B cell (primary cell): ENCODE results near the gene ICA1. TPM values are rescaled to one million over a fixed set of nuclear protein-coding genes. Genes with fewer than 3 reads are reported as not detected.

ENCODE experiments used
- ATAC-seq: fragments of 200-7000 bp; cut with Tn5 transposase; one replicate; pipeline ENCODE4 v1.10.0; 2021; ENCODE audit warnings: low read depth, mild to moderate bottlenecking, moderate number of reproducible peaks, moderate library complexity
- CTCF ChIA-PET: fragments of 350-600 bp; sonication (Branson Sonifier 250); formaldehyde crosslinking; loops from one replicate; lab custom pipeline; 2021; ENCODE audit warnings: antibody characterized with exemption, inconsistent platforms; lab: Charles Lee
- POLR2A ChIA-PET: fragments of 350-600 bp; sonication (Branson Sonifier 250); formaldehyde crosslinking; loops from one replicate; lab custom pipeline; 2021; ENCODE audit warnings: antibody characterized with exemption; lab: Charles Lee
- DNase-seq: peaks from one replicate; pipeline ENCODE4 v3.0.0; 2013
- H2AFZ ChIP-seq: 2 replicates; pipeline ENCODE4 v1.6.1; 2012; ENCODE audit warnings: mild to moderate bottlenecking, low read depth, low read length; ENCODE audit not compliant: insufficient read depth, poor library complexity, severe bottlenecking
- H3K27ac ChIP-seq, 2 donors: 1 replicate in 1 of 2; 2 replicates in 1 of 2; pipeline ENCODE4 v1.5.1; 2012 to 2013; ENCODE audit warnings: low read length in 2 of 2, mild to moderate bottlenecking in 2 of 2, moderate library complexity in 1 of 2
- H3K27me3 ChIP-seq, 4 experiments: fragments of 200-600 bp in 1 of 4; sonication (generic) in 1 of 4; replicated peaks in 1 of 4; 1 replicate in 2 of 4; 2 replicates in 2 of 4; pipeline versions ENCODE4 v1.6.1 to v1.7.0; 2013 to 2016; ENCODE audit warnings: low read length in 3 of 4, mild to moderate bottlenecking in 2 of 4, mixed read lengths in 1 of 4, moderate library complexity in 1 of 4; ENCODE audit not compliant: insufficient read depth in 4 of 4, control insufficient read depth in 3 of 4; ENCODE audit errors: control extremely low read depth in 1 of 4
- H3K36me3 ChIP-seq, 2 experiments: replicated peaks in 1 of 2; 1 replicate in 1 of 2; 2 replicates in 1 of 2; pipeline versions ENCODE4 v1.6.1 to v1.7.1; 2013; ENCODE audit warnings: low read length in 1 of 2; ENCODE audit not compliant: insufficient read depth in 2 of 2, control insufficient read depth in 1 of 2; ENCODE audit errors: control extremely low read depth in 1 of 2, extremely low read depth in 1 of 2
- H3K4me1 ChIP-seq, 2 donors: fragments of 200-600 bp in 1 of 2; sonication (generic) in 1 of 2; 1 replicate in 1 of 2; 2 replicates in 1 of 2; pipeline versions ENCODE4 v1.5.1 to v1.6.1; 2013 to 2017; ENCODE audit warnings: low read length in 2 of 2; ENCODE audit not compliant: control insufficient read depth in 2 of 2, insufficient read depth in 2 of 2
- H3K4me2 ChIP-seq: replicated peaks from 2 replicates; pipeline ENCODE3; 2012; ENCODE audit warnings: mild to moderate bottlenecking, low read depth, low read length; ENCODE audit not compliant: poor library complexity, severe bottlenecking
- H3K4me3 ChIP-seq, 5 experiments: fragments of 200-600 bp in 1 of 5; sonication (generic) in 1 of 5; 1 replicate in 3 of 5; 2 replicates in 2 of 5; pipeline versions ENCODE4 v1.5.1 to v1.7.0; 2011 to 2016; ENCODE audit warnings: low read length in 4 of 5, mild to moderate bottlenecking in 4 of 5, low read depth in 2 of 5, control low read depth in 1 of 5, moderate library complexity in 1 of 5; ENCODE audit not compliant: insufficient read depth in 1 of 5; ENCODE audit errors: control extremely low read depth in 1 of 5, extremely low read depth in 1 of 5
- H3K79me2 ChIP-seq: fragments of 200-600 bp; sonication (generic); one replicate; pipeline ENCODE4 v1.6.0; 2016; ENCODE audit warnings: low read length; ENCODE audit not compliant: control insufficient read depth, insufficient read depth
- H3K9ac ChIP-seq: fragments of 200-600 bp; sonication (generic); 2 replicates; pipeline ENCODE4 v1.6.1; 2017; ENCODE audit warnings: mild to moderate bottlenecking, low read length, moderate library complexity
- H3K9me3 ChIP-seq, 3 donors: one replicate each; pipeline versions ENCODE4 v1.6.1 to v1.7.1; 2013; ENCODE audit warnings: low read length in 2 of 3; ENCODE audit not compliant: control insufficient read depth in 2 of 3, insufficient read depth in 1 of 3; ENCODE audit errors: control extremely low read depth in 1 of 3
- H4K20me1 ChIP-seq: 2 replicates; pipeline ENCODE4 v1.6.0; 2012; ENCODE audit warnings: mild to moderate bottlenecking, low read length; ENCODE audit not compliant: insufficient read depth, control insufficient read depth, poor library complexity, severe bottlenecking
- H3K27ac Mint-ChIP-seq: one replicate; pipeline ENCODE4 v1.8.0; 2021; ENCODE audit warnings: mixed read lengths
- H3K27me3 Mint-ChIP-seq: one replicate; pipeline ENCODE4 v1.8.0; 2021; ENCODE audit warnings: mixed read lengths
- H3K4me1 Mint-ChIP-seq: one replicate; pipeline ENCODE4 v1.8.0; 2021; ENCODE audit warnings: mixed read lengths
- H3K4me3 Mint-ChIP-seq: one replicate; pipeline ENCODE4 v1.8.0; 2021; ENCODE audit warnings: mixed read lengths
- H3K9me3 Mint-ChIP-seq: one replicate; pipeline ENCODE4 v1.8.0; 2022; ENCODE audit warnings: mixed read lengths; ENCODE audit not compliant: insufficient read depth
- EZH2 ChIP-seq: IDR thresholded peaks from 2 replicates; pipeline ENCODE4 v1.6.1; 2012; ENCODE audit warnings: borderline replicate concordance, low read depth, mild to moderate bottlenecking, moderate library complexity, low read length; ENCODE audit not compliant: insufficient read depth, poor library complexity, severe bottlenecking
- WGBS: methylation state at CpG from one replicate; pipeline ENCODE4 v1.1.5; 2013; ENCODE audit warnings: missing lambda C conversion rate; ENCODE audit not compliant: insufficient coverage; 5-methylcytosine and 5-hydroxymethylcytosine counted together
- intact Hi-C: fragments of 100-400 bp; cut with micrococcal nuclease; formaldehyde crosslinking; loops from one replicate; pipeline ENCODE4 v1.10.0; 2022
- polyA plus RNA-seq: library from polyadenylated mRNA; depleted of rRNA; stranded (reverse); fragments of >200 nt; gene quantifications from 2 replicates; pipeline ENCODE4 v1.2.3, GENCODE V29; 2012
- total RNA-seq, 2 donors: library from RNA; stranded (reverse); fragments of 120-200 nt in 1 of 2; gene quantifications; 1 replicate in 1 of 2; 2 replicates in 1 of 2; pipeline versions ENCODE4 v1.2.3 to v1.2.4, GENCODE V29; 2013 to 2022
- TF ChIP-seq, protein P1 (sequence below): fragments of 200-600 bp; IDR thresholded peaks from one replicate; pipeline ENCODE4 v1.8.0; 2022; ENCODE audit warnings: antibody characterized with exemption, mild to moderate bottlenecking

The ICA1 gene
- total and polyA plus RNA-seq, 2 donors (not counting 1 experiment from before 2014, with no cell fraction given): 0.03 TPM; not detected in 1

- H3K4me1 Mint-ChIP-seq: peaks cover 14% of the 10 kb centered on the region
- Histone ChIP-seq H3K9me3 (no peaks in the 10 kb centered on the region), H2AFZ (no peak overlapping the region), H4K20me1 (no peaks in the 10 kb centered on the region), H3K79me2 (no peaks in the 10 kb centered on the region), H3K4me2 (no peak overlapping the region), H3K27me3 (peaks cover 0 to 37% (median 20%) of the 10 kb centered on the region in 4 experiments), H3K4me3 (no peak overlapping the region), H3K9ac (no peak overlapping the region), H3K4me1 (peaks cover 10 to 11% of the 10 kb centered on the region in 2 donors), H3K27ac (no peak overlapping the region), H3K36me3 (no peaks in the 10 kb centered on the region)
- WGBS: 86% methylated on average over 7 of the region's 10 CpGs
- CTCF ChIA-PET: no interaction called here
- no peaks in the 10 kb centered on the region for H3K9me3 Mint-ChIP-seq
- DNase-seq (no peak), ATAC-seq (no peak)
- POLR2A ChIA-PET: no interaction called here
- TF ChIP-seq, protein P1, sequence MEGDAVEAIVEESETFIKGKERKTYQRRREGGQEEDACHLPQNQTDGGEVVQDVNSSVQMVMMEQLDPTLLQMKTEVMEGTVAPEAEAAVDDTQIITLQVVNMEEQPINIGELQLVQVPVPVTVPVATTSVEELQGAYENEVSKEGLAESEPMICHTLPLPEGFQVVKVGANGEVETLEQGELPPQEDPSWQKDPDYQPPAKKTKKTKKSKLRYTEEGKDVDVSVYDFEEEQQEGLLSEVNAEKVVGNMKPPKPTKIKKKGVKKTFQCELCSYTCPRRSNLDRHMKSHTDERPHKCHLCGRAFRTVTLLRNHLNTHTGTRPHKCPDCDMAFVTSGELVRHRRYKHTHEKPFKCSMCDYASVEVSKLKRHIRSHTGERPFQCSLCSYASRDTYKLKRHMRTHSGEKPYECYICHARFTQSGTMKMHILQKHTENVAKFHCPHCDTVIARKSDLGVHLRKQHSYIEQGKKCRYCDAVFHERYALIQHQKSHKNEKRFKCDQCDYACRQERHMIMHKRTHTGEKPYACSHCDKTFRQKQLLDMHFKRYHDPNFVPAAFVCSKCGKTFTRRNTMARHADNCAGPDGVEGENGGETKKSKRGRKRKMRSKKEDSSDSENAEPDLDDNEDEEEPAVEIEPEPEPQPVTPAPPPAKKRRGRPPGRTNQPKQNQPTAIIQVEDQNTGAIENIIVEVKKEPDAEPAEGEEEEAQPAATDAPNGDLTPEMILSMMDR: no peak
- no peak for TF ChIP-seq EZH2
- H3K27me3 Mint-ChIP-seq: peaks cover 47% of the 10 kb centered on the region
- no peak overlapping the region for H3K4me3 Mint-ChIP-seq
- H3K27ac Mint-ChIP-seq: no peak overlapping the region
- intact Hi-C loops: no loop called here
Observed at GRCh38 chr7:8259586-8260222, 2.3 kb downstream of the ICA1 start.

GRCh38 chr7:8258734-8259133, 3.2 kb downstream of the ICA1 start:
- POLR2A ChIA-PET: no interaction called here
- peaks cover 14% of the 10 kb centered on the region for H3K4me1 Mint-ChIP-seq
- H3K4me2 ChIP-seq: no peak overlapping the region
- no peak overlapping the region for H3K9ac ChIP-seq
- H3K27ac ChIP-seq: no peak overlapping the region
- no peaks in the 10 kb centered on the region for H3K79me2 ChIP-seq
- peaks cover 44% of the 10 kb centered on the region for H3K27me3 Mint-ChIP-seq
- H3K4me3 ChIP-seq: no peak overlapping the region
- H3K4me1 ChIP-seq: peaks cover 10 to 11% of the 10 kb centered on the region in 2 donors
- CTCF ChIA-PET: no interaction called here
- H4K20me1 ChIP-seq: no peaks in the 10 kb centered on the region
- no peak for TF ChIP-seq EZH2
- TF ChIP-seq, protein P1: no peak
- no peak for ATAC-seq
- H3K36me3 ChIP-seq: no peaks in the 10 kb centered on the region
- no peaks in the 10 kb centered on the region for H3K9me3 Mint-ChIP-seq
- intact Hi-C loops: no loop called here
- H2AFZ ChIP-seq: no peak overlapping the region
- H3K4me3 Mint-ChIP-seq: no peak overlapping the region
- no peak for DNase-seq
- peaks cover 0 to 29% (median 20%) of the 10 kb centered on the region in 4 experiments for H3K27me3 ChIP-seq
- no peak overlapping the region for H3K27ac Mint-ChIP-seq
- no CpG with 5 or more reads among the region's 1 CpG for WGBS
- H3K9me3 ChIP-seq: no peaks in the 10 kb centered on the region
